H9 (cell line): Measurements from ENCODE around the gene ATXN7. TPM values are rescaled to one million over a fixed set of nuclear protein-coding genes. Genes with fewer than 3 reads are reported as not detected.

ENCODE experiments used
- DNase-seq: peaks from one replicate; pipeline ENCODE4 v3.0.0-alpha.2; 2017
- H2AFZ ChIP-seq: one replicate; pipeline ENCODE4 v1.6.1; 2013; ENCODE audit warnings: mild to moderate bottlenecking, low read length, control low read depth, moderate library complexity
- H2AK5ac ChIP-seq: 2 replicates; pipeline ENCODE4 v1.6.1; 2013; ENCODE audit warnings: low read length, control low read depth, mixed read lengths; ENCODE audit not compliant: insufficient read length
- H2BK120ac ChIP-seq: one replicate; pipeline ENCODE4 v1.6.1; 2013; ENCODE audit warnings: low read depth, mild to moderate bottlenecking, low read length, control low read depth, inconsistent platforms; ENCODE audit not compliant: poor library complexity, severe bottlenecking
- H2BK12ac ChIP-seq: 2 replicates; pipeline ENCODE4 v1.6.1; 2013; ENCODE audit warnings: low read length, control low read depth, mixed read lengths, low read depth; ENCODE audit not compliant: insufficient read length
- H2BK15ac ChIP-seq: 2 replicates; pipeline ENCODE4 v1.6.1; 2013; ENCODE audit warnings: low read depth, low read length, control low read depth
- H2BK20ac ChIP-seq: one replicate; pipeline ENCODE4 v1.6.1; 2013; ENCODE audit warnings: low read depth, mild to moderate bottlenecking, low read length, control low read depth, inconsistent platforms; ENCODE audit not compliant: poor library complexity, severe bottlenecking
- H2BK5ac ChIP-seq: 2 replicates; pipeline ENCODE4 v1.6.1; 2013; ENCODE audit warnings: low read length, control low read depth, mixed read lengths; ENCODE audit not compliant: insufficient read length
- H3K14ac ChIP-seq: 2 replicates; pipeline ENCODE4 v1.6.1; 2013; ENCODE audit warnings: low read length, control low read depth; ENCODE audit not compliant: insufficient read depth
- H3K18ac ChIP-seq: 2 replicates; pipeline ENCODE4 v1.6.1; 2013; ENCODE audit warnings: low read depth, mild to moderate bottlenecking, mixed read lengths, low read length, control low read depth; ENCODE audit not compliant: insufficient read length
- H3K23ac ChIP-seq: 2 replicates; pipeline ENCODE4 v1.6.1; 2013; ENCODE audit warnings: low read length, control low read depth, mixed read lengths, low read depth; ENCODE audit not compliant: insufficient read length
- H3K23me2 ChIP-seq: 2 replicates; pipeline ENCODE4 v1.6.1; 2013; ENCODE audit warnings: low read depth, mild to moderate bottlenecking, mixed read lengths, low read length, control low read depth; ENCODE audit not compliant: insufficient read length, poor library complexity, severe bottlenecking
- H3K27ac ChIP-seq: 2 replicates; pipeline ENCODE4 v1.5.1; 2013; ENCODE audit warnings: low read length, control low read depth, mixed read lengths, low read depth; ENCODE audit not compliant: insufficient read length
- H3K27me3 ChIP-seq: 2 replicates; pipeline ENCODE4 v1.6.1; 2013; ENCODE audit warnings: low read length, control low read depth, inconsistent platforms; ENCODE audit not compliant: insufficient read depth
- H3K4ac ChIP-seq: 2 replicates; pipeline ENCODE4 v1.6.1; 2013; ENCODE audit warnings: low read depth, mild to moderate bottlenecking, control low read depth, inconsistent platforms, low read length, moderate library complexity
- H3K4me1 ChIP-seq: 2 replicates; pipeline ENCODE4 v1.6.1; 2013; ENCODE audit warnings: low read length, control low read depth, inconsistent platforms; ENCODE audit not compliant: insufficient read depth
- H3K4me2 ChIP-seq: 2 replicates; pipeline ENCODE4 v1.6.1; 2013; ENCODE audit warnings: low read length, control low read depth, mixed read lengths; ENCODE audit not compliant: insufficient read length, insufficient read depth
- H3K56ac ChIP-seq: 2 replicates; pipeline ENCODE4 v1.6.1; 2013; ENCODE audit warnings: low read depth, mild to moderate bottlenecking, mixed read lengths, low read length, control low read depth; ENCODE audit not compliant: insufficient read length
- H3K79me1 ChIP-seq: 2 replicates; pipeline ENCODE4 v1.6.1; 2013; ENCODE audit warnings: low read depth, mild to moderate bottlenecking, moderate library complexity, low read length, control low read depth, inconsistent platforms; ENCODE audit not compliant: insufficient read depth, poor library complexity, severe bottlenecking
- H3K79me2 ChIP-seq: 2 replicates; pipeline ENCODE4 v1.6.1; 2013; ENCODE audit warnings: low read length, control low read depth, inconsistent platforms; ENCODE audit not compliant: insufficient read depth
- H3K9ac ChIP-seq: 2 replicates; pipeline ENCODE4 v1.6.1; 2013; ENCODE audit warnings: low read length, control low read depth, mixed read lengths; ENCODE audit not compliant: insufficient read length; ENCODE audit errors: extremely low read depth
- H3K9me3 ChIP-seq: one replicate; pipeline ENCODE4 v1.6.1; 2013; ENCODE audit warnings: low read depth, low read length, inconsistent platforms; ENCODE audit not compliant: control insufficient read depth
- H3T11ph ChIP-seq: one replicate; pipeline ENCODE4 v1.6.1; 2013; ENCODE audit warnings: mild to moderate bottlenecking, low read length, control low read depth, inconsistent platforms
- H4K20me1 ChIP-seq: one replicate; pipeline ENCODE4 v1.6.1; 2013; ENCODE audit not compliant: control insufficient read depth, insufficient read length, insufficient read depth
- H4K5ac ChIP-seq: 2 replicates; pipeline ENCODE4 v1.6.1; 2013; ENCODE audit warnings: low read depth, mild to moderate bottlenecking, mixed read lengths, low read length, control low read depth; ENCODE audit not compliant: insufficient read length
- H4K8ac ChIP-seq: replicated peaks from 2 replicates; pipeline ENCODE4 v1.6.1; 2013; ENCODE audit warnings: low read length, control low read depth, mixed read lengths, low read depth; ENCODE audit not compliant: insufficient read length
- H4K91ac ChIP-seq: 2 replicates; pipeline ENCODE4 v1.6.1; 2013; ENCODE audit warnings: low read depth, mild to moderate bottlenecking, moderate library complexity, mixed read lengths, low read length, control low read depth; ENCODE audit not compliant: insufficient read length
- H3K27ac Mint-ChIP-seq, 3 experiments: 2 replicates in 2 of 3; 3 replicates in 1 of 3; pipeline ENCODE4 v1.8.0; 2020 to 2021; ENCODE audit warnings: mixed read lengths in 3 of 3, mild to moderate bottlenecking in 1 of 3, moderate library complexity in 1 of 3
- H3K27me3 Mint-ChIP-seq: 2 replicates; pipeline ENCODE4 v1.8.0; 2021; ENCODE audit warnings: low read depth, mild to moderate bottlenecking, moderate library complexity, mixed read lengths
- H3K36me3 Mint-ChIP-seq, 3 experiments: 2 replicates in 2 of 3; 3 replicates in 1 of 3; pipeline ENCODE4 v1.8.0; 2020 to 2021; ENCODE audit warnings: low read depth in 3 of 3, mixed read lengths in 3 of 3; ENCODE audit not compliant: insufficient read depth in 1 of 3
- H3K4me1 Mint-ChIP-seq, 2 experiments: 2 replicates each; pipeline ENCODE4 v1.8.0; 2020; ENCODE audit warnings: mixed read lengths in 2 of 2
- H3K4me3 Mint-ChIP-seq, 2 experiments: 2 replicates in 1 of 2; 3 replicates in 1 of 2; pipeline ENCODE4 v1.8.0; 2020 to 2021; ENCODE audit warnings: mild to moderate bottlenecking in 2 of 2, mixed read lengths in 2 of 2, moderate library complexity in 1 of 2
- H3K9me3 Mint-ChIP-seq, 2 experiments: 2 replicates in 1 of 2; 3 replicates in 1 of 2; pipeline ENCODE4 v1.8.0; 2020; ENCODE audit warnings: mild to moderate bottlenecking in 2 of 2, mixed read lengths in 2 of 2, moderate library complexity in 1 of 2
- CTCF ChIP-seq: fragments of 200-600 bp; sonication (generic); conservative IDR thresholded peaks from 3 replicates; pipeline ENCODE4 v1.8.0; 2021; ENCODE audit warnings: antibody characterized with exemption, mild to moderate bottlenecking
- WGBS: extraction: QIAGEN DNeasy Blood & Tissue Kit; methylation state at CpG from one replicate; pipeline ENCODE4 v1.1.7; 2013; ENCODE audit warnings: missing lambda C conversion rate, low lambda C conversion rate, mixed read lengths; ENCODE audit not compliant: insufficient read length; ENCODE audit errors: extremely low coverage; 5-methylcytosine and 5-hydroxymethylcytosine counted together
- total RNA-seq: library from RNA; stranded (reverse); gene quantifications from 2 replicates; pipeline ENCODE4 v1.2.1, GENCODE V29; 2021

ATXN7 gene
- total RNA-seq, 1 experiment from 2014 or later = 21.5 TPM

GRCh38 chr3:63817225-63817624 lies 46.4 kb upstream of the ATXN7 start:
- H3K79me1 ChIP-seq = no peaks in the 10 kb centered on the region
- no peaks in the 10 kb centered on the region for H3K9me3 Mint-ChIP-seq

More at GRCh38 chr3:63817225-63817624, 46.4 kb upstream of the ATXN7 start:
- Histone ChIP-seq H4K5ac (no peak overlapping the region), H3K4me1 (0 out of 2 replicates have a peak, but pooled peaks cover 3% of the 10 kb centered on the region), H3K27ac (no peak overlapping the region), H2BK12ac (no peak overlapping the region), H4K20me1 (no peaks in the 10 kb centered on the region), H3T11ph (no peak overlapping the region), H3K4ac (no peak overlapping the region), H3K23me2 (no peaks in the 10 kb centered on the region), H2BK120ac (no peak overlapping the region), H3K56ac (no peak overlapping the region), H3K23ac (no peak overlapping the region), H2BK20ac (no peak overlapping the region), H2BK15ac (no peak overlapping the region), H2AFZ (no peak overlapping the region), H3K4me2 (no peak overlapping the region), H4K91ac (no peak overlapping the region), H4K8ac (no peak overlapping the region), H3K18ac (no peak overlapping the region), H3K9ac (no peak overlapping the region), H2AK5ac (no peak overlapping the region), H3K14ac (no peak overlapping the region), H3K79me2 (no peaks in the 10 kb centered on the region), H3K27me3 (no peaks in the 10 kb centered on the region), H2BK5ac (no peak overlapping the region), H3K9me3 (no peaks in the 10 kb centered on the region)
- Mint-ChIP-seq H3K4me3 (no peak overlapping the region), H3K27ac (no peak overlapping the region), H3K4me1 (peaks cover 15 to 25% of the 10 kb centered on the region in 2 experiments), H3K36me3 (no peaks in the 10 kb centered on the region), H3K27me3 (no peaks in the 10 kb centered on the region)
- WGBS = no CpG with 5 or more reads among the region's 5 CpGs
- no peak for DNase-seq
- no peak for TF ChIP-seq CTCF
